ENCODE results near the gene STK33. TPM values are rescaled to one million over a fixed set of nuclear protein-coding genes. Genes with fewer than 3 reads are reported as not detected.

Gene STK33
- total RNA-seq, 1 experiment from 2014 or later: 3.9 TPM

- H3K9me3 ChIP-seq (ENCODE audit: control insufficient read depth, insufficient read depth, low read depth, low read length): no peaks in the 10 kb centered on the region
- no peak for TF ChIP-seq TCF7L2 (IDR thresholded peaks at IDR 0.05; ENCODE audit: low read depth, low read length)
- no peak for TF ChIP-seq CTCF (IDR thresholded peaks at IDR 0.05)
- no peak for TF ChIP-seq REST (IDR thresholded peaks at IDR 0.05; ENCODE audit: insufficient read depth in 1 of 2, low read depth in 2 of 2, low read length in 1 of 2)
- no peak for TF ChIP-seq SIN3A (IDR thresholded peaks at IDR 0.05; ENCODE audit: borderline replicate concordance, insufficient read depth, low read depth, low read length)
- TF ChIP-seq POLR2AphosphoS5 (IDR thresholded peaks at IDR 0.05; ENCODE audit: low read depth, low read length): no peak
- H3K27me3 ChIP-seq (ENCODE audit: control insufficient read depth, insufficient read depth, low read length): no peaks in the 10 kb centered on the region
- no peaks in the 10 kb centered on the region for H3K4me1 ChIP-seq (ENCODE audit: control insufficient read depth, insufficient read depth, low read length)
- no peak overlapping the region for H3K4me3 ChIP-seq (ENCODE audit: low read depth in 2 of 2, low read length in 2 of 2)
- in situ Hi-C loops (cut with HindIII; ENCODE audit: low pct_unique_long_range_greater_than_20kb, low sequenced_read_pairs) (no loop called here), intact Hi-C loops (cut with micrococcal nuclease; ENCODE audit: unreplicated experiment) (no loop called here)
- DNase-seq (ENCODE audit: low read depth, low spot score) (no peak), ATAC-seq (no peak)
- no peaks in the 10 kb centered on the region for H3K36me3 ChIP-seq (ENCODE audit: control insufficient read depth, insufficient read depth, low read length)
- POLR2A ChIA-PET: no interaction called here
- H3K27ac ChIP-seq (ENCODE audit: low read length): no peak overlapping the region
- BruUV-seq (replicated peaks): no TSS peak
- CTCF ChIA-PET: no interaction called here
Observed at GRCh38 chr11:8371516-8371884, 222.5 kb downstream of the STK33 start.

- BruUV-seq (replicated peaks): no TSS peak
- Histone ChIP-seq H3K9me3 (ENCODE audit: control insufficient read depth, insufficient read depth, low read depth, low read length) (no peaks in the 10 kb centered on the region), H3K36me3 (ENCODE audit: control insufficient read depth, insufficient read depth, low read length) (no peaks in the 10 kb centered on the region), H3K27me3 (ENCODE audit: control insufficient read depth, insufficient read depth, low read length) (no peaks in the 10 kb centered on the region), H3K27ac (ENCODE audit: low read length) (no peak overlapping the region), H3K4me3 (ENCODE audit: low read depth in 2 of 2, low read length in 2 of 2) (no peak overlapping the region), H3K4me1 (ENCODE audit: control insufficient read depth, insufficient read depth, low read length) (no peaks in the 10 kb centered on the region)
- no peak for ATAC-seq
- TF ChIP-seq TCF7L2 (IDR thresholded peaks at IDR 0.05; ENCODE audit: low read depth, low read length) (no peak), POLR2AphosphoS5 (IDR thresholded peaks at IDR 0.05; ENCODE audit: low read depth, low read length) (no peak), SIN3A (IDR thresholded peaks at IDR 0.05; ENCODE audit: borderline replicate concordance, insufficient read depth, low read depth, low read length) (no peak), REST (IDR thresholded peaks at IDR 0.05; ENCODE audit: insufficient read depth in 1 of 2, low read depth in 2 of 2, low read length in 1 of 2) (no peak), CTCF (IDR thresholded peaks at IDR 0.05) (no peak)
- DNase-seq (ENCODE audit: low read depth, low spot score): no peak
- intact Hi-C loops (cut with micrococcal nuclease; ENCODE audit: unreplicated experiment) (no loop called here), in situ Hi-C loops (cut with HindIII; ENCODE audit: low pct_unique_long_range_greater_than_20kb, low sequenced_read_pairs) (no loop called here)
- POLR2A ChIA-PET: no interaction called here
- CTCF ChIA-PET: no interaction called here
Observed at GRCh38 chr11:8370812-8371515, 223.1 kb downstream of the STK33 start.

Data from Panc1 (cell line).